HG03439 (cell line): ENCODE results near the gene CENPW.

Experiments used
- ATAC-seq: cut with Tn5 transposase; IDR thresholded peaks from one replicate; pipeline ENCODE4 v1.9.1; 2021; ENCODE audit warnings: mild to moderate bottlenecking, moderate library complexity; ENCODE audit not compliant: unreplicated experiment

Gene CENPW

GRCh38 chr6:126372626-126373025, 32.7 kb downstream of the CENPW start:
- no peak for ATAC-seq

GRCh38 chr6:126373344-126373743, 33.4 kb downstream of the CENPW start:
- ATAC-seq = no peak

GRCh38 chr6:126374372-126374771, 34.5 kb downstream of the CENPW start:
- ATAC-seq = no peak

GRCh38 chr6:126376682-126377081, 36.8 kb downstream of the CENPW start:
- no peak for ATAC-seq

- no peak for ATAC-seq
Measured at GRCh38 chr6:126377594-126378153, 37.8 kb downstream of the CENPW start.

GRCh38 chr6:126380072-126380583, 40.2 kb downstream of the CENPW start:
- ATAC-seq = no peak

- no peak for ATAC-seq
Measured at GRCh38 chr6:126381498-126381897, 41.6 kb downstream of the CENPW start.

GRCh38 chr6:126383203-126383602, 43.3 kb downstream of the CENPW start:
- no peak for ATAC-seq

- ATAC-seq = no peak
Measured at GRCh38 chr6:126385536-126385935, 45.6 kb downstream of the CENPW start.

GRCh38 chr6:126388104-126388598, 48.2 kb downstream of the CENPW start:
- no peak for ATAC-seq

GRCh38 chr6:126396131-126396530, 56.2 kb downstream of the CENPW start:
- no peak for ATAC-seq
